ENCODE measurements around the gene GTF2IRD1. TPM values are rescaled to one million over a fixed set of nuclear protein-coding genes. Genes with fewer than 3 reads are reported as not detected.
"Not testable (repeated sequence)": the region's sequence is repeated elsewhere in the genome, so short reads cannot be mapped to it uniquely, and the experiment has no call there.

Gene GTF2IRD1
- total RNA-seq, 1 donor = 6.4 TPM

DNA sequence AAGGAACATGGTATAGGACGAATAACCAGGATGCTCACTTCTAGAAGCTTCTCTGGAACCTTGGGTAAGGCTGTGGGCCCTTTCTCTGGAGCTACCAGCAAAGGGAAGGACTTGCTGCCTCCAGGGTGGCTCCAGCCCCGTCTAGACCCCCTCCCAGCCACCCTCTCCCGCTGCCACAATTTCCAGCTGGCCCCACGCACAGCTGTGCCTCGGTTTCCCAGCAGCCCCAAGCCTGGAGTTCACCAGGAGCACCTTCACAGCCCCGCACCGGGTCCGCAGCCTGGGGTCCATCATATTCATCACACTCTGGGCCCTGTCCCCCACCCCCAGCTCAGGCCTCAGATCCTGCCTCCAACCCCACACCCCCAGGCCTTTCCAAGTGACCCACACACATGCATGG is 35.6 kb upstream of the GTF2IRD1 start:
- no peak for TF ChIP-seq CTCF (IDR thresholded peaks at IDR 0.05; ENCODE audit: insufficient read depth, low read length)
- H3K4me3 ChIP-seq (ENCODE audit: low read depth, low read length) = no peak overlapping the region
- no peak for DNase-seq (ENCODE audit: low read depth)

GRCh38 chr7:74418538-74418937 is 35.2 kb upstream of the GTF2IRD1 start:
- no peak for TF ChIP-seq CTCF (IDR thresholded peaks at IDR 0.05; ENCODE audit: insufficient read depth, low read length)
- no peak overlapping the region for H3K4me3 ChIP-seq (ENCODE audit: low read depth, low read length)
- DNase-seq (ENCODE audit: low read depth) = no peak

DNA sequence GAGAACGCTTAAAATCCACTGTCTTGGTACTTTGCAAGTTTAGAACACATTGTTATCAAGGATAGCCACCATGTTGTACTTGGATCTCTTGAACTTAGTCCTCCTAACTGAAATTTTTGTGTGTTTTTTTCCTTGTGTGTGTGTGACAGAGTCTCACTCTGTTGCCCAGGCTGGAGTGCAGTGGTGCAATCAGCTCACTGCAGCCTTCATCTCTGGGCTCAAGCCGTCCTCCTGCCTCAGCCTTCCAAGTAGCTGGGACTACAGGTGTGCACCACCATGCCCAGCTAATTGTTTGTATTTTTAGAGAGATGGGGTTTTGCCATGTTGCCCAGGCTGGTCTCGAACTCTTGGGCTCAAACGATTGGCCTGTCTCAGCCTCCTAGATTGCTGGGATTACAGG is 34.5 kb upstream of the GTF2IRD1 start:
- DNase-seq (ENCODE audit: low read depth); H3K4me3 ChIP-seq (ENCODE audit: low read depth, low read length): not testable (repeated sequence)

- DNase-seq (ENCODE audit: low read depth) = no peak
- no peak for TF ChIP-seq CTCF (IDR thresholded peaks at IDR 0.05; ENCODE audit: insufficient read depth, low read length)
- H3K4me3 ChIP-seq (ENCODE audit: low read depth, low read length) = no peak overlapping the region
Measured at GRCh38 chr7:74420006-74420405, 33.7 kb upstream of the GTF2IRD1 start.

DNA sequence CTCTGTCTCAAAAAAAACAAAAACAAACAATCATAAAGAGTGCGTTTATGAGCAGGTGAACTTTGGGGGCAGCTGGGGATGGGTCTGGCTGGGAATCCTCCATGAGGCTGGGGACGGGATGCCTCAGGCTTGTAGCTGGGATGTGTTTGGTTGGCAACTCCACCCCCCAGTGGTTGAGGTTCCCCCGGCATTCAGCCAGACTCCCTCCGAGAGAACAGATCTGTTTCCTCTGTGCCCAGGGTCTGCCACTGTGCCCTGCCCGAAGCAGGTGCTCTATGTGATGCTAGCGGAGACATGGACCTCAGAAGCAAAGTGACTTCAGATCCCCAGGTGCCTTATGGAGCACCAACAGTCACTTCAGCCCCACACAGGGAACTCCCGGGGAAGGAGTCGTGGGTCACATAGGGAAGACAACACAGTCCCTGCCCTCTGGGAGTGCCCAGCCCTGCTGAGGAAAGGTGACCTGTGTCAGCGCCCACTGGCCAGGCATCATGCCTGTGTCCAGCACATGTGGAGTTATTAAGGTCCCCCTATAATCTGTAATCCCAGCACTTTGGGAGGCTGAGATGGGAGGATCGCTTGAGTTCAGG is 29.3 kb upstream of the GTF2IRD1 start:
- H3K4me3 ChIP-seq (ENCODE audit: low read depth, low read length) = no peak overlapping the region
- no peak for DNase-seq (ENCODE audit: low read depth)
- no peak for TF ChIP-seq CTCF (IDR thresholded peaks at IDR 0.05; ENCODE audit: insufficient read depth, low read length)

- H3K4me3 ChIP-seq (ENCODE audit: low read depth, low read length) = no peak overlapping the region
- no peak for DNase-seq (ENCODE audit: low read depth)
- no peak for TF ChIP-seq CTCF (IDR thresholded peaks at IDR 0.05; ENCODE audit: insufficient read depth, low read length)
Measured at GRCh38 chr7:74428023-74428422, 25.7 kb upstream of the GTF2IRD1 start.

GRCh38 chr7:74429153-74429747 is 24.5 kb upstream of the GTF2IRD1 start:
- H3K4me3 ChIP-seq (ENCODE audit: low read depth, low read length) = no peak overlapping the region
- DNase-seq (ENCODE audit: low read depth) = peak; percentile 45
- no peak for TF ChIP-seq CTCF (IDR thresholded peaks at IDR 0.05; ENCODE audit: insufficient read depth, low read length)

GRCh38 chr7:74430409-74430808 is 23.3 kb upstream of the GTF2IRD1 start:
- DNase-seq (ENCODE audit: low read depth) = not testable (repeated sequence)

More at GRCh38 chr7:74430409-74430808, 23.3 kb upstream of the GTF2IRD1 start:
- not testable (repeated sequence) for H3K4me3 ChIP-seq (ENCODE audit: low read depth, low read length)
